ENCODE measurements around the gene AOAH.

DNA sequence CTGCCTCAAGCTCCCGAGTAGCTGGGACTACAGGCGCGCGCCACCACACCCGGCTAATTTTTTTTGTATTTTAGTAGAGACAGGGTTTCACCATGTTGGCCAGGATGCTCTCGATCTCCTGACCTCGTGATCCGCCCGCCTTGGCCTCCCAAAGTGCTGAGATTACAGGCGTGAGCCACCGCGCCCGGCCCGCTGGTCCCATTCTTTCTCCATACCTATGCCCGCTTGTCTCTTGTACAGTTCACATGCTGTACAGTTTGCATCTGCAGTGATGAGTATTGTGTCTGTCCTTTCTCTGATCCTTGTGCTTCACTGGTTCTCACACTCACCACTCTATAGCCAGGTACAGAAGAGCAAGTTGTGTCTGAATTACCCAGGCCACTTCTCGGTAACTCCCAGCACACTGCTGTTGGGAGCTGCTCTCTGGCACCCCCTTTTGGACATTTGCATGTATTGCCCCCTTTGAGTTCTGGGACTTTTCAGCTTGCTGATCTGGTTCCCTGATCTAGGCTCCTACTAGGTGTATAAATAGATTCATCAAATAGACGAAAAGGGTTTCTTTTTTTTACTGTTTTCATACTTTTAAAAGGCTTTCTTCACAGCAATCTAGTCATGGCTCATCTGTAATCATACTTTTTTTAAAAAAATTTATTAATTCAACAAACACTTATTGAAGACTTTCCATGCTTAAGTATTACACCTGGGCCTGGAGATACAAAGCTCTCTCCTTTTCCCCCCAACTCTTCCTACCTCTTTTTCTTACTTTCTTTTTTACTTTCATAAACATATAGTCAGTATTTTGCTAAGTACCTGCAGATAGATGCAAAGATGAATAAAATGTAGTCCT, 53.5 kb downstream of the AOAH start:
- TF ChIP-seq, protein P1, sequence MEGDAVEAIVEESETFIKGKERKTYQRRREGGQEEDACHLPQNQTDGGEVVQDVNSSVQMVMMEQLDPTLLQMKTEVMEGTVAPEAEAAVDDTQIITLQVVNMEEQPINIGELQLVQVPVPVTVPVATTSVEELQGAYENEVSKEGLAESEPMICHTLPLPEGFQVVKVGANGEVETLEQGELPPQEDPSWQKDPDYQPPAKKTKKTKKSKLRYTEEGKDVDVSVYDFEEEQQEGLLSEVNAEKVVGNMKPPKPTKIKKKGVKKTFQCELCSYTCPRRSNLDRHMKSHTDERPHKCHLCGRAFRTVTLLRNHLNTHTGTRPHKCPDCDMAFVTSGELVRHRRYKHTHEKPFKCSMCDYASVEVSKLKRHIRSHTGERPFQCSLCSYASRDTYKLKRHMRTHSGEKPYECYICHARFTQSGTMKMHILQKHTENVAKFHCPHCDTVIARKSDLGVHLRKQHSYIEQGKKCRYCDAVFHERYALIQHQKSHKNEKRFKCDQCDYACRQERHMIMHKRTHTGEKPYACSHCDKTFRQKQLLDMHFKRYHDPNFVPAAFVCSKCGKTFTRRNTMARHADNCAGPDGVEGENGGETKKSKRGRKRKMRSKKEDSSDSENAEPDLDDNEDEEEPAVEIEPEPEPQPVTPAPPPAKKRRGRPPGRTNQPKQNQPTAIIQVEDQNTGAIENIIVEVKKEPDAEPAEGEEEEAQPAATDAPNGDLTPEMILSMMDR (conservative IDR thresholded peaks at IDR 0.05; ENCODE audit: low read depth, low read length): peak; percentile 87
- no peak for TF ChIP-seq EZH2 (IDR thresholded peaks at IDR 0.05; ENCODE audit: borderline replicate concordance, low read depth, low read length, poor library complexity, severe bottlenecking)
